ENCODE data around the gene INS.
"Not testable (repeated sequence)": the region's sequence is repeated elsewhere in the genome, so short reads cannot be mapped to it uniquely, and the experiment has no call there.

Gene INS

GRCh38 chr11:2187280-2187707 lies 26.3 kb upstream of the INS start:
- Histone ChIP-seq H3K4me3 (ENCODE audit: low read length) (no peak overlapping the region), H3K4me1 (ENCODE audit: control insufficient read depth, low read depth, low read length) (no peaks in the 10 kb centered on the region), H3K9ac (ENCODE audit: low read length) (no peak overlapping the region), H3K36me3 (ENCODE audit: control insufficient read depth, low read depth, low read length) (no peaks in the 10 kb centered on the region), H3K27ac (ENCODE audit: low read length) (no peak overlapping the region), H3K9me3 (ENCODE audit: control insufficient read depth, low read depth, low read length) (no peaks in the 10 kb centered on the region), H3K27me3 (ENCODE audit: control insufficient read depth, insufficient read depth, low read length) (peaks cover 9% of the 10 kb centered on the region)

GRCh38 chr11:2186669-2187279 lies 25.8 kb upstream of the INS start:
- no peaks in the 10 kb centered on the region for H3K4me1 ChIP-seq (ENCODE audit: control insufficient read depth, low read depth, low read length)
- no peaks in the 10 kb centered on the region for H3K9me3 ChIP-seq (ENCODE audit: control insufficient read depth, low read depth, low read length)
- H3K9ac ChIP-seq (ENCODE audit: low read length), result no peak overlapping the region
- no peaks in the 10 kb centered on the region for H3K36me3 ChIP-seq (ENCODE audit: control insufficient read depth, low read depth, low read length)
- no peak overlapping the region for H3K27ac ChIP-seq (ENCODE audit: low read length)
- H3K4me3 ChIP-seq (ENCODE audit: low read length), result no peak overlapping the region
- peaks cover 9% of the 10 kb centered on the region for H3K27me3 ChIP-seq (ENCODE audit: control insufficient read depth, insufficient read depth, low read length)

- Histone ChIP-seq H3K36me3 (ENCODE audit: control insufficient read depth, low read depth, low read length) (no peaks in the 10 kb centered on the region), H3K4me1 (ENCODE audit: control insufficient read depth, low read depth, low read length) (no peaks in the 10 kb centered on the region), H3K27me3 (ENCODE audit: control insufficient read depth, insufficient read depth, low read length) (peaks cover 9% of the 10 kb centered on the region), H3K9me3 (ENCODE audit: control insufficient read depth, low read depth, low read length) (no peaks in the 10 kb centered on the region), H3K27ac (ENCODE audit: low read length) (no peak overlapping the region), H3K4me3 (ENCODE audit: low read length) (no peak overlapping the region), H3K9ac (ENCODE audit: low read length) (no peak overlapping the region)
These were observed 24.5 kb upstream of the INS start for GRCh38 chr11:2185324-2186085.

GRCh38 chr11:2182692-2183474 lies 21.9 kb upstream of the INS start:
- H3K27me3 ChIP-seq (ENCODE audit: control insufficient read depth, insufficient read depth, low read length), result peaks cover 9% of the 10 kb centered on the region
- H3K4me3 ChIP-seq (ENCODE audit: low read length), result no peak overlapping the region
- no peak overlapping the region for H3K27ac ChIP-seq (ENCODE audit: low read length)
- no peaks in the 10 kb centered on the region for H3K36me3 ChIP-seq (ENCODE audit: control insufficient read depth, low read depth, low read length)
- H3K4me1 ChIP-seq (ENCODE audit: control insufficient read depth, low read depth, low read length), result no peaks in the 10 kb centered on the region
- H3K9me3 ChIP-seq (ENCODE audit: control insufficient read depth, low read depth, low read length), result no peaks in the 10 kb centered on the region
- H3K9ac ChIP-seq (ENCODE audit: low read length), result no peak overlapping the region

DNA sequence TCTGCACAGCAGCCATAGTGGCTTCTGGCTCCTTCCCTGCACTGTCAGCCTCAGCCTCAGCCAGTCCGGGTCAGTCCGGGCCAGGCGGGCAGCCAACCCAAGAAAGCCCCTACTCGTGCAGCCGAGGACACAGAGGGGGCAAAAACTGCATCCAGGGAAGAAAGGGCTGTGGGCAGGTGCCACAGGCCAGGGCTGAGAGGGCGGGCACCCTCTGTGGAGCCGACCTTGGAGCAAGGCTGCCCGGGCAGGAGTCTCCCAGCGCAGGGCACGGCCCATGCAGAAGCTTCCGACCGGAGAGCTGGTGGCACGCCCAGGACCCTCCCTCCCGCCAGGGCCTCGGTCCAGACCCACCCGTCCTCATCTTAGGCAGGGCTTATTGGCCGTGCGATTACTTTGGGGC lies 21.1 kb upstream of the INS start:
- H3K4me3 ChIP-seq (ENCODE audit: low read length), result no peak overlapping the region
- H3K27ac ChIP-seq (ENCODE audit: low read length), result no peak overlapping the region
- no peaks in the 10 kb centered on the region for H3K4me1 ChIP-seq (ENCODE audit: control insufficient read depth, low read depth, low read length)
- peaks cover 9% of the 10 kb centered on the region for H3K27me3 ChIP-seq (ENCODE audit: control insufficient read depth, insufficient read depth, low read length)
- H3K36me3 ChIP-seq (ENCODE audit: control insufficient read depth, low read depth, low read length), result no peaks in the 10 kb centered on the region
- no peaks in the 10 kb centered on the region for H3K9me3 ChIP-seq (ENCODE audit: control insufficient read depth, low read depth, low read length)
- no peak overlapping the region for H3K9ac ChIP-seq (ENCODE audit: low read length)

DNA sequence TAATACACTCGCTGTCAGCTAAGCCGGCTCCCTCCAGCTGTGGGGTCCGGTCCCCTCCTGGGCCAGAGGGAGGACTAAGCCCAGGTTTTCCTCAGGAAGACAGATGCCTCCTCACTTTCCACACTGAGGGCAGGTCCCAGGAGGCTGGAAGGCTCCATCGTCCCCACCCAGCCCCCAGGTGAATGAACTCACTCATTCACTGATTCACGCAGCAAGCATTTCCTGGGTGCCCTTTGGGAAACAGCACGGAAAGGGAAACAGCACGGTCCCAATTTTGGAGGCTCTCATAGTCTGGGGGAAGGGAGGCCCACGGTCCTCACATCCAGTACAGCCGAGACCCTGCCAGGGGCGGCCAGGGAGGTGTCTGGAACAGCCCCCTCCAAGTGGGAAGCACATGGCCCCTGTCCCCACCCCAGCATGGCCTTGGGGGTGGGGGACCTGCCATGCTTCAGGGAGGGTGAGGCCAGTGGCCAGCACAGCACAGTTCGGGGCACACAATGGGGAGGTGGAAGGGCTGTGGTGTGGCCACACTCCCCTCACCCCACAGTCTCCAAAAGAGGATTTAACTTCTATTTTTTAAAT lies 19.9 kb upstream of the INS start:
- H3K9me3 ChIP-seq (ENCODE audit: control insufficient read depth, low read depth, low read length), result no peaks in the 10 kb centered on the region
- no peaks in the 10 kb centered on the region for H3K4me1 ChIP-seq (ENCODE audit: control insufficient read depth, low read depth, low read length)
- no peak overlapping the region for H3K9ac ChIP-seq (ENCODE audit: low read length)

DNA sequence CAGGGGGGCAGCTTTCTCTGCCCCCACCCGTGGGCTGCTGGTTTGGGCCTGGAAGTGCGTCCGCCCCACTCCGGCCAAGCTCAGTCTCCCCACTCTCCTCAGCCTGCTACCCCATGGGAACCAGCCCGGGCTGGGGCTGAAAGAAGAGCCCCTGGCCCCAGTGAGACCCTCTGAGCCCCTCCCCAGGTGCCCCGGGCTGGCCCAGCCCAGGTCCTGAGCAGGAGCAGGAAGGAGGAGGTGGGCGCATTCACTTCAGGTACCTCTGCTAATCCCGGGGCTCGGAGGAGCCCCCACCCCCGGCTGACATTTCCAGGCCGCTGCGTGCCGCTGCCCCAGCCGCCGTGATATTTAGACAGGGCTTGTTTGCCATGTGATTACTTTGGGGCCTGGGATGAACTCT lies 19.3 kb upstream of the INS start:
- Histone ChIP-seq H3K4me1 (ENCODE audit: control insufficient read depth, low read depth, low read length) (no peaks in the 10 kb centered on the region), H3K36me3 (ENCODE audit: control insufficient read depth, low read depth, low read length) (no peaks in the 10 kb centered on the region), H3K9me3 (ENCODE audit: control insufficient read depth, low read depth, low read length) (no peaks in the 10 kb centered on the region), H3K9ac (ENCODE audit: low read length) (no peak overlapping the region), H3K27ac (ENCODE audit: low read length) (no peak overlapping the region), H3K4me3 (ENCODE audit: low read length) (no peak overlapping the region), H3K27me3 (ENCODE audit: control insufficient read depth, insufficient read depth, low read length) (peaks cover 9% of the 10 kb centered on the region)

More for the DNA sequence above, 19.9 kb upstream of the INS start:
- no peak overlapping the region for H3K27ac ChIP-seq (ENCODE audit: low read length)
- no peak overlapping the region for H3K4me3 ChIP-seq (ENCODE audit: low read length)
- peaks cover 9% of the 10 kb centered on the region for H3K27me3 ChIP-seq (ENCODE audit: control insufficient read depth, insufficient read depth, low read length)
- H3K36me3 ChIP-seq (ENCODE audit: control insufficient read depth, low read depth, low read length), result no peaks in the 10 kb centered on the region

DNA sequence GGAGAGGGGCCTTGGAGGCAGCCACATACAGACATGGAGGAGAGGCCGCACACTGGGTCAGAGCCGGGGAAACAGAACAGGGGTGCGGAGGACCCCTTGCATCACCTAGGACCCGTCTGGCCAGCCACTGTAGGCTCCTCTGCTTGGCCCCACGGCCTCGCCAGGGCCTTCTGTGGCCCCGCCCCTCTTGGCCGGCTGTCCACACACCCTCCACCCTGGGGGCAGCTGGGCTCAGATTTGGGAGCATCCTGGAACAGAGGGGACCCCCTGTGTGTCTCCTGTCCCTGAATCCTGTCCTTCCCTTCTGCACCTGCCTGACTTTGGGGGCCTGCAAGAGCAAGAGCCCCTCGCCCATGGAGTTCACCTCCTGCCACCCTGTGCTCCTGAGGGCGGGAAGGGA lies 18.5 kb upstream of the INS start:
- Histone ChIP-seq H3K36me3 (ENCODE audit: control insufficient read depth, low read depth, low read length) (no peaks in the 10 kb centered on the region), H3K27ac (ENCODE audit: low read length) (no peak overlapping the region), H3K9ac (ENCODE audit: low read length) (no peak overlapping the region), H3K4me3 (ENCODE audit: low read length) (no peak overlapping the region), H3K9me3 (ENCODE audit: control insufficient read depth, low read depth, low read length) (no peaks in the 10 kb centered on the region), H3K27me3 (ENCODE audit: control insufficient read depth, insufficient read depth, low read length) (peaks cover 4% of the 10 kb centered on the region), H3K4me1 (ENCODE audit: control insufficient read depth, low read depth, low read length) (no peaks in the 10 kb centered on the region)

DNA sequence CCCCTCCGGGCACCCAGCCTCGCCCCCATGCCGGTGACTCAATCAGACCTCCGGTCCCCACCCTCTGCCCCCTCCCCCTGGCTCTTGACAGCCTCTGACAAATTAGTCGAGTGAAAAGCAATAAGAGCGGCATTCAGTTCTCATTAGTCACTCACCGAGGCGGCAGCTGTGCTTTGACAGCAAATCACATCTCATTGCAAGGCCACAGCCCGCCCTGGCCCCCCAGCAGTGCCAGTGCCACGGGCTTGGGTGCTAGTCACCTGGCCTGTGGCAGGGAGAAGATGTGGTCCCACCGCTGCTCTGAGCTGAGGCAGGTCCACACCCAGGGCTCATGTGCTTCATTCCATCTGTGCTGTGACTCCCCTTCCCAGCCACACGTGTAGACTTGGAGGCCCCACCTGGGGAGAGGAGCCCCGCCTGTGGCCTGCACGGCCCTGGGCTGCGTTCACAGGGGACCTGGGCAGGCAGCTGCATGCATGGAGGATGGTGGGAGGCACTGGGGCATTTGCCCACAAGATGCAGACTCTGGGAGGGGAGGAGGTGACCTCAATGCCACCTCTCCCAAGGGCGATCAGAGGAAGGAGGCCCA lies 18.0 kb upstream of the INS start:
- no peak overlapping the region for H3K4me3 ChIP-seq (ENCODE audit: low read length)
- H3K27me3 ChIP-seq (ENCODE audit: control insufficient read depth, insufficient read depth, low read length), result peaks cover 4% of the 10 kb centered on the region
- H3K27ac ChIP-seq (ENCODE audit: low read length), result no peak overlapping the region
- H3K36me3 ChIP-seq (ENCODE audit: control insufficient read depth, low read depth, low read length), result no peaks in the 10 kb centered on the region
- no peaks in the 10 kb centered on the region for H3K9me3 ChIP-seq (ENCODE audit: control insufficient read depth, low read depth, low read length)
- no peaks in the 10 kb centered on the region for H3K4me1 ChIP-seq (ENCODE audit: control insufficient read depth, low read depth, low read length)
- no peak overlapping the region for H3K9ac ChIP-seq (ENCODE audit: low read length)

DNA sequence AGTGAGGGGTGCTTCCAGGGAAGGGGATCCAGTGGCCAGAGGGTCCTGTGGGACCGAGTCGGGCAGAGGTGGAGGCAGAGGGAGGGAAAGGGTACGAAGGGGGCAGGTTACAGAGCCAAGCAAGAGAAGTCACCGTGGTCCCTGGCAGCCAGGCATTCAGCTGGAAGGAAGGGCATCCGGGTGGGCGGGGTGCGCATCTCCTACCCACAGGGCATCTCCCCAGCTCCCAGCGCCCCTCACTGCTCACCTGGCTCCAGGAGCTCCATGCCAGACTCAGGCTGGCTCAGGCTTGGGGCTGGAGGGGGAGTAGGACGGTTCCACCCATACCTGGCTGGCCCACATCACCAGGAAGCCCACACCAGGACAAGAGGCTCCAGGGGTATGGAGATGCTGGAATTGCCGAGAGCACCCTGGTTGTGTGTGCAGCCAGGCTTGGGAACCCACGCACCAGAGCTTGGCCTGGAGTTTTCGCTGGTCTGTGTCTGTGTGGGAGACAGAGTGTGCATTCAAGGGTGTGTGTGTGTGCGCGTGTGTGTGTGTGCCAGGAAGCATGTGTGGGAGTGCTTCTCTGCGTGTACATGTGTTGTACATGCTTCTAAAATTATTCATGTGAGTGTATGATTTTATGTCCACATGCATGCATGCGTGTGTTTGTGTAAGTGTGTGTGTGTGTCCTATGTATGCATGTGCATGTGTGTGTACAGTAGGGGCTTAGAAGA lies 17.2 kb upstream of the INS start:
- not testable (repeated sequence) for H3K9ac ChIP-seq (ENCODE audit: low read length); H3K27ac ChIP-seq (ENCODE audit: low read length); H3K9me3 ChIP-seq (ENCODE audit: control insufficient read depth, low read depth, low read length); H3K4me3 ChIP-seq (ENCODE audit: low read length); H3K36me3 ChIP-seq (ENCODE audit: control insufficient read depth, low read depth, low read length); H3K27me3 ChIP-seq (ENCODE audit: control insufficient read depth, insufficient read depth, low read length); H3K4me1 ChIP-seq (ENCODE audit: control insufficient read depth, low read depth, low read length)

- Histone ChIP-seq H3K9ac (ENCODE audit: low read length) (no peak overlapping the region), H3K27ac (ENCODE audit: low read length) (no peak overlapping the region), H3K27me3 (ENCODE audit: control insufficient read depth, insufficient read depth, low read length) (no peaks in the 10 kb centered on the region), H3K9me3 (ENCODE audit: control insufficient read depth, low read depth, low read length) (no peaks in the 10 kb centered on the region), H3K4me1 (ENCODE audit: control insufficient read depth, low read depth, low read length) (no peaks in the 10 kb centered on the region), H3K36me3 (ENCODE audit: control insufficient read depth, low read depth, low read length) (no peaks in the 10 kb centered on the region), H3K4me3 (ENCODE audit: low read length) (no peak overlapping the region)
These were observed 16.1 kb upstream of the INS start for GRCh38 chr11:2177076-2177475.
